HCT116 (cell line): ENCODE data around the gene STRBP. TPM values are rescaled to one million over a fixed set of nuclear protein-coding genes. Genes with fewer than 3 reads are reported as not detected.

Experiments used
- ATAC-seq: fragments of 200-7000 bp; cut with Tn5 transposase; 2 replicates; pipeline ENCODE4 v1.9.1; 2020; ENCODE audit warnings: mild to moderate bottlenecking, moderate library complexity
- BruUV-seq: library from RNA; stranded (reverse); fragments of 400-500 nt; replicated peaks from 2 replicates; lab custom pipeline; 2021; lab: Mats Ljungman, UMichigan
- CTCF ChIA-PET: fragments of 300-600 bp; sonication (Branson Sonifier 250); formaldehyde crosslinking; loops from one replicate; lab custom pipeline; 2021; ENCODE audit warnings: antibody characterized with exemption; lab: Charles Lee
- POLR2A ChIA-PET: fragments of 300-600, 350-600 bp; sonication (Branson Sonifier 250); formaldehyde crosslinking; loops from one replicate; lab custom pipeline; 2021; ENCODE audit warnings: antibody characterized with exemption; lab: Charles Lee
- RAD21 ChIA-PET, 2 experiments: fragments of 300-600 bp; sonication (Branson Sonifier 250); formaldehyde crosslinking; loops; one replicate each; lab custom pipeline; 2023; ENCODE audit warnings: low total read pairs in 2 of 2; ENCODE audit not compliant: uncharacterized antibody in 2 of 2, unreplicated experiment in 2 of 2, low non-redundant PET in 1 of 2; lab: Charles Lee
- DNase-seq: peaks from one replicate; pipeline ENCODE4 v3.0.0-alpha.2; 2010; ENCODE audit warnings: low read depth, low spot score
- H2AFZ ChIP-seq: fragments of 200-600 bp; shearing (Covaris generic), sonication (generic); 2 replicates; pipeline ENCODE4 v1.6.1; 2017; ENCODE audit warnings: low read depth, mixed run types, mixed read lengths, antibody characterized with exemption, low read length; ENCODE audit not compliant: poor library complexity, severe bottlenecking
- H3K27ac ChIP-seq: 2 replicates; pipeline ENCODE4 v1.5.1; 2012; ENCODE audit warnings: low read depth, low read length
- H3K27me3 ChIP-seq: fragments of 200-600 bp; sonication (generic); 2 replicates; pipeline ENCODE4 v1.6.1; 2016; ENCODE audit warnings: mixed run types, low read length, mixed read lengths; ENCODE audit not compliant: insufficient read depth
- H3K36me3 ChIP-seq, 2 experiments: fragments of 200-500 bp in 1 of 2; fragments of 200-600 bp in 1 of 2; sonication (Bioruptor generic) in 1 of 2; sonication (generic) in 1 of 2; 2 replicates each; pipeline versions ENCODE4 v1.5.1 to v1.6.1; 2014 to 2016; ENCODE audit warnings: low read length in 2 of 2, inconsistent platforms in 1 of 2, mixed read lengths in 1 of 2, mixed run types in 1 of 2; ENCODE audit not compliant: insufficient read depth in 2 of 2, control insufficient read depth in 1 of 2
- H3K4me1 ChIP-seq, 2 experiments: fragments of 200-600 bp in 1 of 2; sonication (generic) in 1 of 2; 2 replicates each; pipeline versions ENCODE4 v1.5.1 to v1.6.1; 2012 to 2017; ENCODE audit warnings: low read length in 2 of 2, inconsistent platforms in 1 of 2, mild to moderate bottlenecking in 1 of 2, mixed read lengths in 1 of 2, mixed run types in 1 of 2, moderate library complexity in 1 of 2; ENCODE audit not compliant: insufficient read depth in 2 of 2, control insufficient read depth in 1 of 2
- H3K4me2 ChIP-seq: fragments of 200-600 bp; sonication (generic); 2 replicates; pipeline ENCODE4 v1.6.1; 2017; ENCODE audit warnings: mixed run types, low read length, mixed read lengths
- H3K4me3 ChIP-seq, 2 experiments: fragments of 200-600 bp in 1 of 2; sonication (generic) in 1 of 2; replicated peaks in 1 of 2; 2 replicates each; pipeline ENCODE4 v1.5.1; 2011 to 2016; ENCODE audit warnings: low read length in 2 of 2, control low read depth in 1 of 2, low read depth in 1 of 2, mild to moderate bottlenecking in 1 of 2, mixed read lengths in 1 of 2, mixed run types in 1 of 2
- H3K79me2 ChIP-seq: fragments of 200-600 bp; sonication (generic); 2 replicates; pipeline ENCODE4 v1.6.1; 2017; ENCODE audit warnings: mild to moderate bottlenecking, mixed run types, low read length, moderate library complexity, mixed read lengths; ENCODE audit not compliant: insufficient read depth
- H3K9ac ChIP-seq: fragments of 200-600 bp; sonication (generic); 2 replicates; pipeline ENCODE4 v1.6.1; 2016; ENCODE audit warnings: low read length, mixed read lengths
- H3K9me2 ChIP-seq: fragments of 200-600 bp; sonication (generic), shearing (Covaris generic); 2 replicates; pipeline ENCODE4 v1.6.1; 2017; ENCODE audit warnings: mixed run types, mild to moderate bottlenecking, moderate library complexity; ENCODE audit not compliant: insufficient read depth
- H3K9me3 ChIP-seq, 2 experiments: fragments of 200-500 bp in 1 of 2; fragments of 200-600 bp in 1 of 2; sonication (Bioruptor generic) in 1 of 2; sonication (generic) in 1 of 2; 2 replicates each; pipeline ENCODE4 v1.6.1; 2014 to 2017; ENCODE audit warnings: low read length in 2 of 2, mixed read lengths in 2 of 2, inconsistent platforms in 1 of 2, low read depth in 1 of 2, mild to moderate bottlenecking in 1 of 2, mixed run types in 1 of 2, moderate library complexity in 1 of 2; ENCODE audit not compliant: control insufficient read depth in 1 of 2, insufficient read depth in 1 of 2
- H4K20me1 ChIP-seq: fragments of 200-600 bp; sonication (generic), shearing (Covaris generic); 2 replicates; pipeline ENCODE4 v1.6.1; 2017; ENCODE audit warnings: mixed run types, mild to moderate bottlenecking, moderate library complexity; ENCODE audit not compliant: insufficient read depth
- CBX3 ChIP-seq: IDR thresholded peaks from 2 replicates; pipeline ENCODE4 v1.6.1; 2012; ENCODE audit warnings: low read depth
- CEBPB ChIP-seq: IDR thresholded peaks from 2 replicates; pipeline ENCODE4 v1.6.1; 2012; ENCODE audit warnings: low read depth
- EGR1 ChIP-seq: IDR thresholded peaks from 2 replicates; pipeline ENCODE4 v1.6.1; 2012; ENCODE audit warnings: low read depth
- EZH2 ChIP-seq: fragments of 200-600 bp; sonication (generic); IDR thresholded peaks from 2 replicates; pipeline ENCODE4 v1.6.1; 2017; ENCODE audit warnings: antibody characterized with exemption, mixed run types
- EZH2phosphoT487 ChIP-seq: fragments of 200-600 bp; IDR thresholded peaks from 2 replicates; pipeline ENCODE4 v1.6.1; 2018; ENCODE audit warnings: antibody characterized with exemption, borderline replicate concordance
- FOSL1 ChIP-seq: IDR thresholded peaks from 2 replicates; pipeline ENCODE4 v1.6.1; 2012; ENCODE audit warnings: low read depth
- POLR2A ChIP-seq: IDR thresholded peaks from 2 replicates; pipeline ENCODE4 v1.7.0; 2011; ENCODE audit warnings: borderline replicate concordance; ENCODE audit not compliant: insufficient read depth, insufficient read length; ENCODE audit errors: extremely low read depth
- POLR2AphosphoS5 ChIP-seq: IDR thresholded peaks from 2 replicates; pipeline ENCODE4 v1.6.1; 2011; ENCODE audit warnings: mild to moderate bottlenecking, low read depth, low read length, moderate library complexity
- RAD21 ChIP-seq: IDR thresholded peaks from 2 replicates; pipeline ENCODE4 v1.6.1; 2012; ENCODE audit warnings: low read depth, mild to moderate bottlenecking
- REST ChIP-seq: IDR thresholded peaks from 2 replicates; pipeline ENCODE4 v1.6.1; 2012; ENCODE audit warnings: low read depth
- SP1 ChIP-seq: IDR thresholded peaks from 2 replicates; pipeline ENCODE4 v1.6.1; 2012; ENCODE audit warnings: low read depth
- SRF ChIP-seq: IDR thresholded peaks from 2 replicates; pipeline ENCODE4 v1.6.1; 2012; ENCODE audit warnings: low read depth
- TCF7L2 ChIP-seq: IDR thresholded peaks from 2 replicates; pipeline ENCODE4 v1.7.0; 2011; ENCODE audit warnings: borderline replicate concordance, inconsistent platforms; ENCODE audit not compliant: insufficient read depth, insufficient read length; ENCODE audit errors: extremely low read depth
- YY1 ChIP-seq: IDR thresholded peaks from 2 replicates; pipeline ENCODE4 v1.6.1; 2011; ENCODE audit warnings: low read length, low read depth, moderate library complexity, mild to moderate bottlenecking; ENCODE audit not compliant: insufficient replicate concordance; ENCODE audit errors: extremely low read depth
- ZBTB33 ChIP-seq: IDR thresholded peaks from 2 replicates; pipeline ENCODE4 v1.6.1; 2011; ENCODE audit warnings: mild to moderate bottlenecking, low read length, moderate library complexity; ENCODE audit not compliant: insufficient replicate concordance; ENCODE audit errors: extremely low read depth
- ZFX ChIP-seq: fragments of 450-650 bp; IDR thresholded peaks from 2 replicates; pipeline ENCODE4 v1.6.1; 2017
- intact Hi-C: fragments of 100-400 bp; cut with micrococcal nuclease; formaldehyde crosslinking; loops from 2 replicates; pipeline ENCODE4 v1.10.0; 2022
- total RNA-seq: library from RNA; stranded (reverse); gene quantifications from one replicate; pipeline ENCODE4 v1.2.1, GENCODE V29; 2021; ENCODE audit not compliant: unreplicated experiment
- TF ChIP-seq, protein P1 (sequence below): IDR thresholded peaks from 2 replicates; pipeline ENCODE4 v1.6.1; 2012

The STRBP gene
- total RNA-seq, 1 experiment from 2014 or later = 30.4 TPM

DNA sequence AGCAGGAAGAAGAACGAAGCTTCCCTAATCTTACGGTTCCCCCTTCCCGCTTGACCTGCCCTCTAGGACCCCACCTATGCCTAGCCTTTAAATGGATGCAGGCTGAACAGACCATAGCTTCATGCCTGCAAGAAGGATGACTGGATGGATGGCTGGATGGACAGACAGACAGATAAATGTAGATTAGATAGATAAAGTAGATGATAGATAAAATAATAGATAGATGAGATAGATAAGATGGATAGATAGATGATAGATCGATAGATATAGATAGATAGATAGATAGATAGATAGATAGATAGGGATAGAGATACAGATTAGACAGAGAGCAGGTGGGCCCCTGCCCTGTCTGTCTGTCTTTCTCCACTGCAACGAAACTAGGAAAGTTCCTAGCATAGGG is 162.9 kb downstream of the STRBP start:
- H3K36me3 ChIP-seq = peaks cover 12% of the 10 kb centered on the region in 2 experiments; a peak in 3 of 4 replicates
- H3K9me3 ChIP-seq = no peaks in the 10 kb centered on the region
- BruUV-seq = no TSS peak
- no peak overlapping the region for H3K4me3 ChIP-seq
- no peaks in the 10 kb centered on the region for H3K9me2 ChIP-seq
- intact Hi-C loops = no loop called here
- H3K27me3 ChIP-seq = no peaks in the 10 kb centered on the region
- ChIA-PET POLR2A (no interaction called here), RAD21 (no interaction called here), CTCF (no interaction called here)
- no peak overlapping the region for H3K4me2 ChIP-seq
- H3K4me1 ChIP-seq = no peaks in the 10 kb centered on the region
- ATAC-seq (no peak), DNase-seq (no peak)
- no peak overlapping the region for H3K27ac ChIP-seq
- no peaks in the 10 kb centered on the region for H4K20me1 ChIP-seq
- no peak overlapping the region for H2AFZ ChIP-seq
- no peak for TF ChIP-seq CEBPB
- TF ChIP-seq CBX3 = no peak
- no peak for TF ChIP-seq TCF7L2
- H3K79me2 ChIP-seq = no peaks in the 10 kb centered on the region
- no peak overlapping the region for H3K9ac ChIP-seq

DNA sequence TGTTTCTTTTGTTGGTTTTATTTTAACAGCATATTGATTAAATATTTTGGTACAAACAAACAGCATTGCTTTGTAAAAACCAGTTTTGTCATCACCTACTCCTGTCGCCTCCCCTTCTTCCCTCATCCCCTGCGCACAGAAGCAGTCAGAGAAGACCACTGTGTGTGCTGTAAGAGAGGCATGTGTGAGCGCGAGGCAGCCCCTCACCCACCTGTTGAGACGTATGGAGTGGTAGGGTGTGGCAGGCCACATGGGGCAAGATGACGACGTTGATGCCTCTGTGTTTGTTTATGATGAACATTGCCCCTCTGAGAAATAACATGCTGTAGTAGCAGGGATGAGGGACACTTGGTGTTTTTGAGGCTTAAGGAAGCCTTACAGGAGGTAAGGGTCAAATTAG is 163.6 kb downstream of the STRBP start:
- RAD21 ChIA-PET = no interaction called here
- CTCF ChIA-PET = interaction anchor here (1.7 kb wide), 1 partner anchor 10 kb away, joined by 4 read pairs; no protein-coding TSS in a partner anchor
- Histone ChIP-seq H3K9ac (no peak overlapping the region), H2AFZ (no peak overlapping the region), H3K27me3 (no peaks in the 10 kb centered on the region), H3K4me2 (no peak overlapping the region), H3K4me3 (no peak overlapping the region), H3K27ac (no peak overlapping the region), H3K4me1 (no peaks in the 10 kb centered on the region), H3K79me2 (no peaks in the 10 kb centered on the region), H3K9me3 (no peaks in the 10 kb centered on the region), H3K9me2 (no peaks in the 10 kb centered on the region), H3K36me3 (peaks cover 11 to 12% of the 10 kb centered on the region in 2 experiments; a peak in 3 of 4 replicates), H4K20me1 (no peaks in the 10 kb centered on the region)
- POLR2A ChIA-PET = no interaction called here
- intact Hi-C loops = loop anchor here (5.0 kb wide), 1 partner anchor 247 kb away; no protein-coding TSS in a partner anchor
- no TSS peak for BruUV-seq
- ATAC-seq (no peak), DNase-seq (no peak)
- no peak for TF ChIP-seq REST
- no peak for TF ChIP-seq TCF7L2
- TF ChIP-seq EGR1 = no peak
- TF ChIP-seq POLR2AphosphoS5 = no peak
- TF ChIP-seq, protein P1, sequence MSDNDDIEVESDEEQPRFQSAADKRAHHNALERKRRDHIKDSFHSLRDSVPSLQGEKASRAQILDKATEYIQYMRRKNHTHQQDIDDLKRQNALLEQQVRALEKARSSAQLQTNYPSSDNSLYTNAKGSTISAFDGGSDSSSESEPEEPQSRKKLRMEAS = no peak
- no peak for TF ChIP-seq YY1
- TF ChIP-seq SRF = no peak
- no peak for TF ChIP-seq SP1
- TF ChIP-seq ZFX = no peak
- no peak for TF ChIP-seq POLR2A
- no peak for TF ChIP-seq EZH2
- no peak for TF ChIP-seq EZH2phosphoT487
- no peak for TF ChIP-seq FOSL1
- TF ChIP-seq ZBTB33 = no peak
- TF ChIP-seq RAD21 = no peak
